Measurements from ENCODE around the gene GPSM1.

Gene GPSM1

DNA sequence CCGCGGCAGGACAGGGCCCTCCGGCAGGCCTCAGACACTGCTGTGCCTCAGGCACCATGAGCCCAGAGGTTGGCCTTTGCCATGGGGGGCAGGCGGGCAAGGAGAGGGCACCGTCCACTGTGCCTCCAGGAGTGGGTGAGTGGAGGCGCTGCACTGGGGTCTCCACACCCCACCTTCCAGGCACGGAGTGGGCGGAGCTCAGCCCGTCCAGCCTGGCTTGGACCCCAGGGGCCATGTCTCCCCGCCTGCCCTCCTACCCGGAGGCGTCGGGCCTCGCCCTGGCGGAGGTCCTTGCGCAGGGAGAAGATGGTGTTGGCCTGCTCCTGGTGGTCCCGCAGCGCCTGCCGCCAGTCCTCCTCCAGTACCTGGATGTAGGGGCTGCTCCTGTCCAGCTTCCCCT lies 42.7 kb downstream of the GPSM1 start:
- H3K27ac Mint-ChIP-seq, result no peak overlapping the region
- peaks cover 5% of the 10 kb centered on the region for H3K4me1 Mint-ChIP-seq
- DNase-seq (ENCODE audit: low spot score in 2 of 2) (no peak), ATAC-seq (no peak)
- no peaks in the 10 kb centered on the region for H3K9me3 Mint-ChIP-seq
- H3K36me3 Mint-ChIP-seq, result no peaks in the 10 kb centered on the region
- no peak overlapping the region for H3K4me3 Mint-ChIP-seq

DNA sequence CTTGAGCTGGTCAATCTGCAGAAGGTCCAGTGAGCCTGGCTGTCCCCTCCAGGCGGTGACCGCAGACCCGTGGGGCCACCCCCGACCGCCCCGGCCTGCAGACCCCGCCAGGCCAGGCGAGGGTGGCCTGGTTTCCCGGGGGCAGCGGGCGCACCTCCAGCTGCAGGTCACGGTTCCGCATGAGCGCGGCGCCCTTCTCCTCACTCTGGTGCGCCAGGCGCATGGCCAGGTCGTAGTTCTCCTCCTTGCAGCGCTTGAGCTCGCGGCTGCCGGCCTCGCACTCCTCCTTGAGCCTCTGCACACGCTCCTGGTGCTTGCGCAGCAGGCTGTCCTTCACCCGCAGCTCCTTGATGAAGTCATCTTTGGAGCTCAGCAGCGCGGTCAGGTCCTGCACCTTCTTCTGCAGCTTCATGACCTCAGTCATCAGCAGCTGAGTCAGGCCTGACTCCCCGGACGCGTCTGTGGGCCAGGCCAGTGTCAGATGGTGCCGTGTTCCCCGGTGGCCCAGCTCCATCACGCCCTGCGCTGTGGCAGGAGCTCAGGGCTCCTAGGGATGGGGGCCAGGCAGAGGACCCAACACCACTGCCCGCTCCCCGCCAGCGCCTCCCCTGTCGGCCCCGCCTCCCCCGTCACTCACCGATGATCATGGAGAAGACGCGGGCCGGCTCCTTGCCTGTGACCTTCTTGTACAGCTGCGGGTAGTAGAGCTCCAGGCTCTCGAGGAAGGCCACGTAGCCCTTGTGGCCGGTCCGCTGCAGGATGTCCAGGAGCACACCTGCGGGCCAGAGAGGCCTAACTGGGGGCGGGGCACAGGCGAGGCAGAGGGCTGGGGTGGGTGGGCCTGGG lies 43.6 kb downstream of the GPSM1 start:
- Mint-ChIP-seq H3K4me3 (no peak overlapping the region), H3K4me1 (peaks cover 5% of the 10 kb centered on the region), H3K27ac (no peak overlapping the region), H3K9me3 (no peaks in the 10 kb centered on the region), H3K36me3 (peaks cover 6% of the 10 kb centered on the region)
- ATAC-seq (no peak), DNase-seq (ENCODE audit: low spot score in 2 of 2) (no peak)

DNA sequence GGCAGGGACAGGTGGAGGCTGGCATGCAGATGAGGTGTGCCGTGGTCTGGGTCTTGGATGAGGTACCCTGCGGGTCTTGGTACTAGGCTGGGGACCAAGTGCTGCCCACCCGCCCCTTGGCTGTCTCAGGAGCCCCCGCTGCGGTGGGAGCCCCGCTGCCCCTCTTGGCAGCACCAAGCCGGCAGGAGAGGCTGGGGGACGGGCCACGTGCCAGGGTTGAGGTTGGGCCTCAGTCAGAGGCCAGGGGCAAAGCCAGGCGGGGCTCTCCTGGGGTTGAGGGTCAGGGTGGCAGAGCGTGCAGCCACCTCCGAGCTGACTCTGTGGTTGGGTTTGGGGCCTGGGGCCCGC lies 44.2 kb downstream of the GPSM1 start:
- Mint-ChIP-seq H3K9me3 (no peaks in the 10 kb centered on the region), H3K36me3 (peaks cover 8% of the 10 kb centered on the region), H3K27ac (no peak overlapping the region), H3K4me1 (peaks cover 5% of the 10 kb centered on the region), H3K4me3 (no peak overlapping the region)
- DNase-seq (ENCODE audit: low spot score in 2 of 2), result no peak
- ATAC-seq, result no peak

DNA sequence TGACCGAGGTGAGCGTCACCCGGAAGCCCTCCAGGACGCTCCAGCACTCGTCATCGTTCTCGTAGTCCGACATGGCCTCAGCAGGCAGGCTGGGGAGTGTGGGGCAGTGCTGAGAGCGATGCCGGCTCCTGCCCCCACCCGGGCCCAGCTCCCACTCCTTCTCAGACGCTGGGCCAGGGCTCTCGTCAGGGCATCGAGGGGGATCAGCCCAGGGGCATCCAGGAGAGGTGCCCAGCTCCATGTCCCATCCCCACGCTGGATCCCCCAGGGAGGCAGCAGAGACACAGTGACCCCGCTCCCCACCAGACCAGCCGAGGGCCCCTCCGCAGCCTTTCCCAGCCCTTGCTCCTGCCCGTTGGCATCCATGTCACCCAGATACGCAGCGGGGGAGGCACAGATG lies 44.7 kb downstream of the GPSM1 start:
- ATAC-seq, result no peak
- no peak for DNase-seq (ENCODE audit: low spot score in 2 of 2)
- Mint-ChIP-seq H3K36me3 (peaks cover 13% of the 10 kb centered on the region), H3K4me3 (peak overlapping the region; percentile 53), H3K27ac (no peak overlapping the region), H3K9me3 (no peaks in the 10 kb centered on the region), H3K4me1 (peaks cover 5% of the 10 kb centered on the region)

DNA sequence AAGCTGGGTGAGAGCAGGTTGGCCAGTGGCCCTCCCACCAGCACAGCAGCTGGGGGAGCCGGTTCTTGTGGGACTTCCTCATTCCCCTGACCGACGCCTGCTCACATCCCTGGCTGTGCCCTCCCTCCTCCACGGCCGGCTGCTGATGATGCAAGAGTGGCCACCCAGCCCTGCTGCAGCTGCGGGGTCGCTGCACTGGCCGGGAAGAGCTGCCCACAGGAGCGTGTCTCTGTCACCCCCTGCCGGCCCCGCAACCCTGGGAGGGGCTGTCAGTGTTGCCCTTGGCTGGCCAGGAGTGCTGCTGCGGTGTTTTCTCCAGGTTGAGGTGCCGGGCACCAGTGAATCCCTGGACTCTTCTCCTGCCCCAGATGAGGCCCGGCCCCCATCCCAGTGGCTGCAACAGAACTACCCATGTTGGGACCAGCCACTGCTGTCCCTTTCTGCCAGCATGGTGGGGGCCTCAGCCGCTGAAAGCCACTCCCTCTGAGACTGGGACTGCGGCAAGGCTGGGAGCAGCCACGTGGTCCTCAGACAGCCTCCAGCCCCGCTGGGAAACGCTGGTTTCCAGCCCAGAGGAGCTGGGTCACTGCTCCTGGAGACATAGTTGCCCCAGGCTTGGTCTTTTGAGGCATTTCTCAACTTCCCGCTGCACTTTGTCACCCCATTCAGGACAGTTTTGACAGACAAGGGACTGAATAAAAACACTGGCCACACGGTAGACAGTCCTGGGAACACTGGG lies 45.4 kb downstream of the GPSM1 start:
- Mint-ChIP-seq H3K4me3 (peak overlapping the region; percentile 53), H3K4me1 (peaks cover 5% of the 10 kb centered on the region), H3K36me3 (peaks cover 14% of the 10 kb centered on the region), H3K27ac (peak overlapping the region; percentile 37), H3K9me3 (no peaks in the 10 kb centered on the region)
- no peak for ATAC-seq
- DNase-seq (ENCODE audit: low spot score in 2 of 2), result no peak

DNA sequence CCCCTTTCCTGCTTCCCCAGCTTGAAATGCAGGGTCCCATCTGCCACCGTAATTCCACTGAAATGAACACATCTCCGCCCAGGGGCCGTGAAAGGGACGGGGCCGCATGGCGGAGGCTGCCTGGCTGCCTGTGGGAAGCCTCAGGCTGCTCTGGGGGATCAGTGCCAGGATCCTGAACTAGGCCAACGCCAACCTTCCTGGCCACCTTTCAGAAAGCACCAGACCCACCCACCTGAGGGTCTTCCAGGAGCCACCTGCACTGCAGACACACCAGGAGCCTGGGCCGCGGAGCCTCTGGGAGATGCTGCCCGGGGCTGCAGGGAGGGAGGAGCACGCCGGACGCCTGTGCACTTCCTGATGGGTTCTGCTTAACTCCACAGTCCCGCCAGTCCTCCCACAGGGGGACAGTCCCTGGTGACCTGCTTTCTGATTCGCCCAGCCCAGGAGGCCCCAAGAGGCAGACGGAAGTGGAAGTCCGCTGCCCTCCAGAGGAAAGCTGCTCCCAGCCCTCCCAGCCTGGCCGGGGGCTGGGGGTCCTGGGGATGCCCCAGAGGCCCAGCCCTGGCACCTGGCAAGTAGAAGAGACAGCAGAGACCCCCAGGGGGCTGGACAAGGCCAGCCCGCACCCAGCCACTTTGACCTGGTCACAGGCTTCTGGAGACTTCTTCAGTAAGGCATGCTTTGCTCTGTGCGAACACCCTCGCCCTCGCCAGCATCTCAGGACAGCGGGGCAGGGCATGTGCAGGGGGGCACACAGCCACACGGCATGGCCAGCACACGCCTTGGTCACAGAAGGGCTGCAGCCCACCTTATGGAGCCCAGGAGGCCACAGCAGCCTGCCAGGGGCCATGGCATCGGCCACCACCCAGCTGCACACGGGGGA lies 46.2 kb downstream of the GPSM1 start, which contains the start of gene CARD9:
TSS of gene CARD9 (minus strand) at position 370 of the 883 bp plus-strand sequence. CDS start 1,591 bp downstream, outside the sequence.
- H3K4me1 Mint-ChIP-seq, result peaks cover 5% of the 10 kb centered on the region
- DNase-seq (ENCODE audit: low spot score in 2 of 2) (no peak), ATAC-seq (peak; percentile 56)
- peaks cover 14% of the 10 kb centered on the region for H3K36me3 Mint-ChIP-seq
- no peaks in the 10 kb centered on the region for H3K9me3 Mint-ChIP-seq
- H3K27ac Mint-ChIP-seq, result peak within 1 kb of the TSS; percentile 37
- peak within 1 kb of the TSS; percentile 53 for H3K4me3 Mint-ChIP-seq

DNA sequence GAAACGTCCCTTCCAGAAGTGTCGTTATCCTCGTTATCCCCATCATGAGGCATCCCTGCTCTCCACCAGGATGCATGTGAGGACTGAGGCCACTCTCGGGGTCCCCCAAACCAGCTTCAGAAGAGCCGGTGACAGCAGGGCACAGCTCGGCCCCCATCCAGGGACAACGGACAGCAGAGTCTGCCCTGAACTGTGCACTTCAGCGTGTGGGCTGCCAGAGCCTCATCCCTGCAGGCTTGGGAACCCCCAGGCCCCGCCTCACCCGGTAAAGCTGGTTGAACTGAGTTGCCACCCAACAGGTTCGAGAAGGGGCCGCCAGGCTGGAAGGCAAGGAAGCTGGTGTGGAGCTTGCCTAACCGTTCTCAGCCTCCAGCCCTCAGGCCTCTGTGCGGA lies 46.8 kb downstream of the GPSM1 start:
- ATAC-seq (no peak), DNase-seq (ENCODE audit: low spot score in 2 of 2) (no peak)
- no peak overlapping the region for H3K27ac Mint-ChIP-seq
- peaks cover 14% of the 10 kb centered on the region for H3K36me3 Mint-ChIP-seq
- peaks cover 5% of the 10 kb centered on the region for H3K4me1 Mint-ChIP-seq
- no peaks in the 10 kb centered on the region for H3K9me3 Mint-ChIP-seq
- no peak overlapping the region for H3K4me3 Mint-ChIP-seq

DNA sequence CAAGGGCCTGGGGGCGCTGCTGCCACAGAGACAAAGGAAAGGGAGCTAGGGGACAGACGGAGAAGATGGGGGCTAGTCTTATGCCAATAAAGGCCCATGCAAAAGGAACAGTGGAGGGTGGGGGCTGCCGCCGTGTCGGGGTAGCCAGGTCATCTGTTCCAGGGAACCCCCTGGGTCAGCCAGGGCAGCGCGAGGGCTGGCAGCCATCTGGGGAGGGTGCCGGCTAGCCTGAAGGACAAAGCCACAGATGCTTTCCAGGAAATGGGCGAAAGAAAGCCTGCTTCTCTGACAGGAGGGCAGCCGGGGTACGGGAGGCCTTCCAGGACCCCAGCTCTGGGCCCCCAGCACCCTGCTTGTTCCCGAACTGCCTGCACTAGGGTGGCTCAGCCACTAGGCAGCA lies 47.8 kb downstream of the GPSM1 start:
- H3K4me1 Mint-ChIP-seq, result peaks cover 5% of the 10 kb centered on the region
- ATAC-seq (no peak), DNase-seq (ENCODE audit: low spot score in 2 of 2) (no peak)
- H3K4me3 Mint-ChIP-seq, result no peak overlapping the region
- H3K9me3 Mint-ChIP-seq, result no peaks in the 10 kb centered on the region
- H3K27ac Mint-ChIP-seq, result no peak overlapping the region
- peaks cover 14% of the 10 kb centered on the region for H3K36me3 Mint-ChIP-seq

DNA sequence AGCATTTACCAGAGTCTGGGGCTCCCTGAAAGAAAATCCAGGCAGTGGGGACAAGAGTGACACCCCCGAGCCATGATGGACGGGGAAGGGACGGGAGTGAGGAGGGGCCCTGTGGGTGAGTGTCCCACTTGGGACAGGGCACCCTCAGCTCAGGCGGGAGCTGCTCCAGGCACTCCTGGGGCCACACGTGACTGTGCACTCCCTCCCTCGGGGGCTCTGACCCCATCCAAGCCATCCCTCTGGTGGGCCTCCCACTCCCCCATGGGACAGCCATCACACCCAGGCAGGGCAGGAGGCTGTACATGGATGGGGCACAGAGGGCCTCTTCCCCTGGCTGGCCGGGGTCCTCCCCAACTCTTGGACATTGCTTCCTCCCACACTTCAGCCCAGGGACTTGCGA lies 49.1 kb downstream of the GPSM1 start:
- Mint-ChIP-seq H3K9me3 (no peaks in the 10 kb centered on the region), H3K27ac (no peak overlapping the region), H3K36me3 (peaks cover 22% of the 10 kb centered on the region), H3K4me3 (no peak overlapping the region), H3K4me1 (peaks cover 5% of the 10 kb centered on the region)
- no peak for DNase-seq (ENCODE audit: low spot score in 2 of 2)
- no peak for ATAC-seq

DNA sequence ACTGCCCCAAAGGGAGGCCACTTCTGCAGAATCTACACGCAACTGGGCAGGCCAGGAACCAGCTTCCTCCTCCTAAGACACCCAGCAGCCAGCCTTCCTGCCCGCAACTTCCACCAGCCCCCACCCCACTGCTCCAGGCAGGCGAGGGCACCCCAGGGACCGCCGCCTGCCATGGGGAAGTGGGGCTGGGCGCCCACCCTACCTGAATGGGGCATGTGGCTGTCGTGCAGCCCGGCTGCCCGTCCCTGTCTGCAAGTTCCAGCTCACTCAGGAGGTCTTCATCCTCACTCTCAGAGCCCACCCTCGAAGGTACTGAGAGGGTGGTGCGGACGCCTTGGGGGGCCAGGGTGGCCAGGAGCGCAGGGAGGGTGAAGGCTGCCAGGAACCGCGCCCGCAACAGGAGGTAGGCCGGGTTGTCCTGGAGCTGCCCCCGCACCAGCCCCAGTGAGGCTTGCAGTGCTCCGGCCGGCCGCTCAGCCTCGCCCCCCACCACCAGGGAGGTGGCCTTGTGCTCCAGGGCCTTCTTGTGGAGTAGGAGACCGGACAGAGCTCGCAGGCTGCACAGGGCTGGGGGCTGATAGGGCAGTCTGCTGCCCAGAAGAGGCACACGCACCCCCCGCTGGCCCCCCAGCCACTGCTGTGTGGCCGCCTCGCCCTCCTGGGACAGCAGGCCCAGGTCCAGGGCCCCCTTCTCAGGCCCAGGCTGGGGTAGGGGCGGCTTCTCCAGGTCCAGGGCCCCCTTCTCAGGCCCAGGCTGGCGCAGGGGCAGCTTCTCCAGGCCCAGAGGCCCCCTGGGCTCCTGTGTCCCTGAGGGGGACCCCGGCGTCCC lies 50.2 kb downstream of the GPSM1 start:
- no peak overlapping the region for H3K4me3 Mint-ChIP-seq
- H3K27ac Mint-ChIP-seq, result no peak overlapping the region
- no peaks in the 10 kb centered on the region for H3K9me3 Mint-ChIP-seq
- peaks cover 31% of the 10 kb centered on the region for H3K36me3 Mint-ChIP-seq
- DNase-seq (ENCODE audit: low spot score in 2 of 2), result no peak
- ATAC-seq, result no peak
- H3K4me1 Mint-ChIP-seq, result peaks cover 5% of the 10 kb centered on the region

DNA sequence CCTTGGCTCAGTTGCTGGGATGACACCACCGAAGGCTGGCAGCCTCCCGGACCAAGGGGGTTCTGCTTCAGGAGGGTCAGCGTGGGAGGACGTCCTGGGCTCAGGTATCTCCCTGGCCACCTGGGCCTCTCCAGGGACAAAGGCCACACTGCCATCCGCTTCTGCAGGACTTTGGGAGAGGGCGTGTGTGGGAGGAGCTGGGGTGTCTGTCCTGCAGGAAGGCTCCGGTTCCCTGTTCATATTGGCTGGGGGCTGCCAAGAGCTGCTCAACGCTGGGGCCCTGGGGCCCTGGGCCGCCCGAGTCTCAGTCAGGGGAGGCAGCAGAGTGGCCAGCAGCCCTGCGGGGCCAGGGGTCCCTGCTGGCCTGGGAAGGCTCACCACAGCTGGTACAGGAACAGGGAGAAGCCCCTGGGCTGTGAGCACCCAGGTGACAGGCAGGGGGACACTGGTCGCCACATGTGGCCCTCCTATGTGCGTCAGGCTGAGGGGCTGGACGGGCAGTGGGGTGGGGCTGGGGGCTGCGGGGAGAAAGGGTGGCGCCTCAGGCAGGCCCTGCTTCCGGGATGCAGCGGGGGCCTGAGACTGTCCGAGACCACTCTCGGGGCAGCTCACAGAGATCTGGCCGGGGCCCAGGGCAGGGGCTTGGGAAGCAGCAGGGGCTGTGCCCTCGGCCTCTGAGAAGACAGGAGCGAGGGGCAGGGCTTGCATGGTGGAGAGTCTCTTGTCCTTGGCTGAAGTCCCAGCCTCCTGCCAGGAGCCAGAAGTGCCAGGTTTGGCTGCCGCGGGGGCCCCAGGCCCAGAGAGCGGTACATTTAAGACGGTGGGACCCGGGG lies 51.0 kb downstream of the GPSM1 start:
- no peak for DNase-seq (ENCODE audit: low spot score in 2 of 2)
- no peak for ATAC-seq
- no peak overlapping the region for H3K27ac Mint-ChIP-seq
- H3K4me1 Mint-ChIP-seq, result no peaks in the 10 kb centered on the region
- peaks cover 35% of the 10 kb centered on the region for H3K36me3 Mint-ChIP-seq
- H3K9me3 Mint-ChIP-seq, result no peaks in the 10 kb centered on the region
- H3K4me3 Mint-ChIP-seq, result no peak overlapping the region

DNA sequence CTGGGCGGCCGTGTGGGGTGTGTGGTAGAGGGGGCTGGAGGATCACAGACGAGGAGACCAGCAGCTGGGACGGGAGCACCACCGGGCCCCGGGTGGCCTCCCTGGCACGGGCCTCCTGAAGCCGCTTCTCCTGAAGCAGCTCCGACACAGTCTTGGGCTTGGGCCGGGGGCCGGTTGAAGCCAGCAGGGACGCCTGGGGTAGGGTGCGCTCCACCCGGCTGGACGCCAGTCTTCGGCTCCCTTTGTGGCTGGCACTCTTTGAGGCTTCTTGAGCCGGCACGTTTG lies 51.6 kb downstream of the GPSM1 start:
- Mint-ChIP-seq H3K4me1 (no peaks in the 10 kb centered on the region), H3K9me3 (no peaks in the 10 kb centered on the region), H3K27ac (no peak overlapping the region), H3K4me3 (no peak overlapping the region), H3K36me3 (peaks cover 40% of the 10 kb centered on the region)
- DNase-seq (ENCODE audit: low spot score in 2 of 2), result no peak
- no peak for ATAC-seq

DNA sequence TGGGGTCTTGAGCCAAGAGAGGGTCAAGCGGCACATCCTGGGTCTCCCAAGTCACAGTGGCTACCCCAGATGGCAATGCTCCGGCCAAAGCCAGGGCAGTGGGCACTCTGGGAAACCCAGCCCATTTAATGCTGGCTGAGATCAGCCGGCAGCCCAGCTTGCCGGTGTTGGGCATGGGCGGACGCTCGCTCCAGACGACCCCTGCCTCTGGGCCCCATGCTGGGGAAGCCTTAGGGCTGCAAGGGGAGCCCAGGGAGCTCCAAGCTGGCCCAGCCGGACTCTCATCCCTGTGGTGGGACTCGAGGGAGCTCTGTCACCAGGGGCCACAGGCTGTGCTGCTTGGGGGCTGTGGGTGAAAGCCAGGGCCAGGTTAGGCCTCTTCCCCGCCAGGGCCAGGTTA lies 52.1 kb downstream of the GPSM1 start:
- Mint-ChIP-seq H3K4me1 (peaks cover under 1% of the 10 kb centered on the region), H3K4me3 (no peak overlapping the region), H3K36me3 (peaks cover 45% of the 10 kb centered on the region), H3K27ac (no peak overlapping the region), H3K9me3 (no peaks in the 10 kb centered on the region)
- no peak for ATAC-seq
- no peak for DNase-seq (ENCODE audit: low spot score in 2 of 2)

DNA sequence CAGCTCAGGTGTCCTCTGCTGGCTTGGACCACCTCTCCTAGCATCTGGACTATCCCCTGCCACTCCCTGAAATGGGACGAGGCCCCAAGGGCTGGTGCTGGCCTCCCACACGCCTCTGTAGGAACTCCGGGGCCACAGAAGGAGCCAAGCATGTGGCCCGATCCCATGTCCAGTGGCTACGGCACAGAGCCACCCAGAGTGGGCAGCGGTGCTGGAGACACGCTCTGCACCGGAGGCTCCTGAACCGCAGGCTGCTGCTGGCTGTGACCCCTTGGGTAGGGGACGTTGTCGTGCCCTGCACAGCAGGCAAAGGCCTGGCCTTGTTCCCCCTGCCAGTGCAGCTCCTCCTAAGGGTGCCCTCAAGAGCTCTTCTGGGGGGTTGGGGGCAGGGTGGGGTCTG lies 52.6 kb downstream of the GPSM1 start:
- Mint-ChIP-seq H3K4me1 (peaks cover 5% of the 10 kb centered on the region), H3K9me3 (no peaks in the 10 kb centered on the region), H3K4me3 (no peak overlapping the region), H3K27ac (no peak overlapping the region), H3K36me3 (peaks cover 50% of the 10 kb centered on the region)
- ATAC-seq, result no peak
- no peak for DNase-seq (ENCODE audit: low spot score in 2 of 2)
